ENCODE measurements around the gene DDX17. TPM values are rescaled to one million over a fixed set of nuclear protein-coding genes. Genes with fewer than 3 reads are reported as not detected.

Gene DDX17
- total RNA-seq, 2 experiments from 2014 or later: 353 to 358 TPM

DNA sequence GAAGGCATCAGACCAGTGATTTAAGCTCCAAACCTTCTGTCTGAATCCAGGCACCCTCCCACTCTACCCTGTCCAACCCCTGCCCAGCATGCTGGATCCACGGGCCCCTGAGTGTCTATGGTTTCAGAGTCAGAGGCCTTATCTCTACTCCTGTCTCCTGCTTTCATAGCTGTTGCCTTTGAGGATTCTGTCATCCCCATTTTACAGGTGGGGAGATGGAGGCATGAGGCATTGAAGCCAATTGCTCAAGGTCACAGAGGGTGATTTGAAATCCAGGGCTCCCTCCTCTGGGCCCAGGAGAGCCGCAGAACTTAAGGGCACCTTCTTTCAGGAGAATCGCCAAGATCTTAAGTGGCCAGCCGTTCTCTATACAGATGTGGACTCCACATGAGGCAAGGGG is 54.2 kb downstream of the DDX17 start:
- ChIA-PET POLR2A (no interaction called here), CTCF (no interaction called here)
- intact Hi-C loops (cut with micrococcal nuclease): no loop called here
- H3K9me3 Mint-ChIP-seq: no peaks in the 10 kb centered on the region
- no peak overlapping the region for H3K4me3 Mint-ChIP-seq
- no peak overlapping the region for H3K27ac Mint-ChIP-seq
- H3K36me3 Mint-ChIP-seq: no peaks in the 10 kb centered on the region
- H3K27me3 Mint-ChIP-seq: peaks cover 47% of the 10 kb centered on the region
- H3K4me1 Mint-ChIP-seq (ENCODE audit: low read depth): peaks cover 9% of the 10 kb centered on the region
- DNase-seq: no peak

DNA sequence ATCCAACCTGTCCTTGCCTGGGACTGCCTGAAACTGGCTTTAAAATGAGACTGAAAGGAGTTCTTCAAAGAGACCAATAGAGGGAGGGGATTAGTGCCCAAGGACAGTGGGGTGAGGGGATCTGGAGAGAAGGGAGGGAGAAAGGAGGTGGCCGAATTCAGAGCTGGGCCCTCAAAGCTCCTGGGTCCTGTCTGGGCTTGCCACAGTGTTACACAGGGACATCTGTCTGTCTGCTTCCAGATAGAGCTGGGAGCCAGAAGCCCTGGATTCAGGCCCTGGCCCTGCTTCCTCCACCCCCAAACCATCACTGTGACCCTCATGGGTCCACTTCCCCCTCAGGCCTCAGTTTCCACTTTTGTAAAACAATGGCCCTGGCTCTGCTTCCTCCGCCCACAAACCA is 54.7 kb downstream of the DDX17 start:
- no peaks in the 10 kb centered on the region for H3K9me3 Mint-ChIP-seq

DNA sequence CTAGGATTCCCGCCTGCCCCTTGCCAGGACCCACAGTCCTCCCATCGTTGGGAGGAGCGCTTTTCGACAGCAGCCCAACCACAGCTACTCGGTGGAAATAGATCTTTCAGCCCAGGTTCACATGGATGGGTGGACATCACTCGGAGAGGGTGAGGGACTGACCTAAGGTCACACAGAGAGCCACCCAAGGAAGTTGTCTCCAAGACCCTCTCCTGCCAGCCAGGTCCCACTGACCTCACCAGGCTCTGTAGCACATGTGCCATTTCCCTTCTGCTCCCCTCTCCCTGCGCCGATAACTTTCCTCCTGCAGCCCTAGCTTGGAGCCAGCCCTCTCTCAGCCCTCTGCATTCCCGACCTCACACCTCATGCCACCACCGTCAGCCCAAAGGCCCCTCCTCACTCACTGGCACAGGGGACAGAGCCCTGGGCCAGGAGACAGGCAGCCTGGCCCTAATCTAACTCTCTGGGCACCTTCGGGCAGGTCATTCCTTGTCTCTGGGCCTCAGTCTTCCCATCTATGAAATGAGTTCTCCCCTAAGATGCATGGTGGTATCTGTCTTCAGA is 55.8 kb downstream of the DDX17 start:
- POLR2A ChIA-PET: no interaction called here
- Mint-ChIP-seq H3K27ac (no peak overlapping the region), H3K36me3 (no peaks in the 10 kb centered on the region), H3K4me1 (ENCODE audit: low read depth) (peaks cover 4% of the 10 kb centered on the region), H3K4me3 (no peak overlapping the region), H3K9me3 (no peaks in the 10 kb centered on the region), H3K27me3 (peaks cover 41% of the 10 kb centered on the region)
- intact Hi-C loops (cut with micrococcal nuclease): no loop called here
- no peak for DNase-seq
- CTCF ChIA-PET: no interaction called here

More for the DNA sequence above, 54.7 kb downstream of the DDX17 start:
- intact Hi-C loops (cut with micrococcal nuclease): no loop called here
- Mint-ChIP-seq H3K27me3 (peaks cover 42% of the 10 kb centered on the region), H3K27ac (no peak overlapping the region), H3K36me3 (no peaks in the 10 kb centered on the region), H3K4me3 (no peak overlapping the region), H3K4me1 (ENCODE audit: low read depth) (peaks cover 6% of the 10 kb centered on the region)
- ChIA-PET CTCF (no interaction called here), POLR2A (no interaction called here)
- no peak for DNase-seq

DNA sequence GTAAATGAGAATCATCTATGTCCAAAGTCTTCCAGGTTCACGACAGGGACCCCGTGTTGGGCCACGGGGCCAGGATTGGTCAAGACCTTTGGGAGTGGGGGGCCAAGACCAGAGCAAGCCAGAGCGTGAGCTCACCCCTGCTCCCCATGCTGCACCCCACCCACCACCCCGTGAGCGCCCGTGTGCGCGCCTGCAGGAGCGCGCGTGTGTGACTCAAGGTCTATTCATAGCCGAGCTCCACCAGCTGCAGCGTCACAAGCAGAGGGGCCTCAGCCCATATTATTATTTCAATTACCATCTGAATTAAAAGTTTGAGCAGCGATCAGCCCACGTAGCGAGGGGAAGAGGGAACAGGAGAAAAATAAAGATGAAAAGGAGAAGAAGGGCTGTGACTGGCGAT is 56.3 kb downstream of the DDX17 start:
- Mint-ChIP-seq H3K27ac (no peak overlapping the region), H3K27me3 (peaks cover 41% of the 10 kb centered on the region), H3K4me1 (ENCODE audit: low read depth) (peaks cover 4% of the 10 kb centered on the region), H3K36me3 (no peaks in the 10 kb centered on the region), H3K9me3 (no peaks in the 10 kb centered on the region), H3K4me3 (no peak overlapping the region)
- no peak for DNase-seq
- intact Hi-C loops (cut with micrococcal nuclease): no loop called here
- ChIA-PET POLR2A (no interaction called here), CTCF (no interaction called here)

DNA sequence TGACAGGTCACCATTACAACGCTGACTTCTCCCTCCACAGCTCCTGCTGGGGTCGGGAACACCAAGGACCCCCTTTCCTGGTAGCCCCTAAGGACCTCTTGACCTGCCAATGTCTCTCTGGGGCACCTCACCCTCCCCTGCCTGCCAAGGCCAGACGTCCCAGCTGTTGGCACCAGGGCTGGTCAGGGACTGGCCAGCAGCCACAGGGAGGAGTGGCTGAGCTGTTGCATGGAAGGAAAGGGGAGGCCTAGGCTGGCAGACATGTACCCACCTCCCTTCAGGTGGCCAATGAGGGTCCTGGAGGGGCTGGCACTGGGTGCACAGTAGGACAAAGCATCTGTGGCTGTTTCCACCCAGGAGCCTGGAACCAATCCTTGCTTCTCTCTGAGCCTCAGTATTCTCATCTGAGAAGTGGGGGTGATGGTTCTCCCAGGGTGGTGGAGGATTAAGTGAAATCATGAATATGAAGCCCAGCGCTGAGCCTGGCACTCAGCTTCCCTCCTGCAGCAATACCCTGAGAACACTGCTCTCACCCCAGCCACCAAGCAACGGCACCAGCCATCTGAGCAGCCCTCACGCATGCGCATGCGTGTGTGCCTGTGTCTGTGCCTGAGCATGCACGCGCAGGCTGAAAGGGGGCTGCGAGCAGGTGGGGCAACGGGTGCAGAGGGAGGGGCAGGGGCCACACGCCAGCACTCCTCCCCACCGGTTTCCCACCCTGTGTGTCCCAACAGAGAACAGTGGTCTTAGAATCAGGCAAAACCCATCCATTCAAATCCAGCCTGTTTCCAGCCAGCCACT is 57.0 kb downstream of the DDX17 start:
- DNase-seq: no peak
- H3K9me3 Mint-ChIP-seq: no peaks in the 10 kb centered on the region
- ChIA-PET CTCF (no interaction called here), POLR2A (no interaction called here)
- H3K4me1 Mint-ChIP-seq (ENCODE audit: low read depth): no peaks in the 10 kb centered on the region
- peaks cover 37% of the 10 kb centered on the region for H3K27me3 Mint-ChIP-seq
- H3K36me3 Mint-ChIP-seq: no peaks in the 10 kb centered on the region
- no peak overlapping the region for H3K27ac Mint-ChIP-seq
- no peak overlapping the region for H3K4me3 Mint-ChIP-seq
- intact Hi-C loops (cut with micrococcal nuclease): no loop called here

DNA sequence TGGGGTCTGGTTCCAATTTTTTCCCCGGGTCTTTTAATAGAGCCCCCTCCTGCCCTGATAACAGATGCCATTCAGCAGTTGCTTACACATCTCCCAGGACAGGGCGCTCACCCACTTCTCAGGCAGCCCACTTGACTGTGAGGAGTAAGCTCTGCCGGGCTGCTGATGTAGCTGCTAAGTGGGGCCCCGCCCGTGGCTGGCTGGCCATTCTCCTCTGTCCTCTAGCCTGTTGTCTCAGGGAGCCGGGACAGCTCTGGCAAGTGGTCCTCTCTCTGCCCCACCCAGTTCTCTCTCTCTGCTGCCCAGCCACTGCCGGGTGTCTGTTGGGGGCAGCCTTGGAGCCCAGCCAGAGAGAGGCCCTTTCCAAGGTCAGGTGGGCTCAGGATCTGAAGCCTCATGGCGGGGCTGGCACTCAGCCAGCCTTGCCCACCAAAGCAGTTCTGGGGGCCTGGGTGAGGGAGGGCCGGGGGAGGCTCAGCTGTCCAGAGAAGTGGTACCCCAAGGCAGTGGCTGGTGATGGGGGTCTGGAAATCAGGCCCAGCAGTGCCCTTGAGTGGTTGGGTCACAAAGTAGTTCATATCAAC is 60.0 kb downstream of the DDX17 start:
- H3K27me3 Mint-ChIP-seq: peaks cover 13% of the 10 kb centered on the region
- no peaks in the 10 kb centered on the region for H3K4me1 Mint-ChIP-seq (ENCODE audit: low read depth)
- no peaks in the 10 kb centered on the region for H3K36me3 Mint-ChIP-seq
- no peak overlapping the region for H3K27ac Mint-ChIP-seq
- ChIA-PET CTCF (interaction anchor here (0.7 kb wide), 1 partner anchor 11 kb away, joined by 3 read pairs; no protein-coding TSS in a partner anchor), POLR2A (no interaction called here)
- no peaks in the 10 kb centered on the region for H3K9me3 Mint-ChIP-seq
- no peak overlapping the region for H3K4me3 Mint-ChIP-seq
- intact Hi-C loops (cut with micrococcal nuclease): no loop called here
- DNase-seq: no peak

DNA sequence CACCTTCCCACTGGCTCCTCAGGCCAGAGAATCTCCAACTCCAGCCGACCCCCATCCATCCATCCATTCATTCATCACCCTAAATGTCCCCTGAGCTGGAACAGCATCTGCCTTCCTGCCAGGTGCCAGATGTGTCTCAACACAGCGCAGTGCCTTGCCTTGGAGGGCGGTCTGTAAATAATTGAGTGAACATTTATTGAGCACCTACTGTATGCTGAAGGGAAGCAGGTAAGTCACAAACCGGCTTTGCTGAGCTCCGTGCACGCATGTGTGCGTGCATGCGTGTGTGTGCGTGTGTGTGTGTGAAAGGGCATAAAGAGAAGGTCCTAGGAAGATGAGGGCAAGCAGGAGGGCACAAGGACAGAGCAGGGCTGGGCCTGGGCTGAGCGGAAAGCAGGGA is 61.3 kb downstream of the DDX17 start:
- Mint-ChIP-seq H3K27me3 (peaks cover 3% of the 10 kb centered on the region), H3K4me1 (ENCODE audit: low read depth) (no peaks in the 10 kb centered on the region), H3K27ac (no peak overlapping the region), H3K4me3 (no peak overlapping the region), H3K36me3 (no peaks in the 10 kb centered on the region), H3K9me3 (no peaks in the 10 kb centered on the region)
- ChIA-PET POLR2A (no interaction called here), CTCF (no interaction called here)
- intact Hi-C loops (cut with micrococcal nuclease): no loop called here
- DNase-seq: no peak

DNA sequence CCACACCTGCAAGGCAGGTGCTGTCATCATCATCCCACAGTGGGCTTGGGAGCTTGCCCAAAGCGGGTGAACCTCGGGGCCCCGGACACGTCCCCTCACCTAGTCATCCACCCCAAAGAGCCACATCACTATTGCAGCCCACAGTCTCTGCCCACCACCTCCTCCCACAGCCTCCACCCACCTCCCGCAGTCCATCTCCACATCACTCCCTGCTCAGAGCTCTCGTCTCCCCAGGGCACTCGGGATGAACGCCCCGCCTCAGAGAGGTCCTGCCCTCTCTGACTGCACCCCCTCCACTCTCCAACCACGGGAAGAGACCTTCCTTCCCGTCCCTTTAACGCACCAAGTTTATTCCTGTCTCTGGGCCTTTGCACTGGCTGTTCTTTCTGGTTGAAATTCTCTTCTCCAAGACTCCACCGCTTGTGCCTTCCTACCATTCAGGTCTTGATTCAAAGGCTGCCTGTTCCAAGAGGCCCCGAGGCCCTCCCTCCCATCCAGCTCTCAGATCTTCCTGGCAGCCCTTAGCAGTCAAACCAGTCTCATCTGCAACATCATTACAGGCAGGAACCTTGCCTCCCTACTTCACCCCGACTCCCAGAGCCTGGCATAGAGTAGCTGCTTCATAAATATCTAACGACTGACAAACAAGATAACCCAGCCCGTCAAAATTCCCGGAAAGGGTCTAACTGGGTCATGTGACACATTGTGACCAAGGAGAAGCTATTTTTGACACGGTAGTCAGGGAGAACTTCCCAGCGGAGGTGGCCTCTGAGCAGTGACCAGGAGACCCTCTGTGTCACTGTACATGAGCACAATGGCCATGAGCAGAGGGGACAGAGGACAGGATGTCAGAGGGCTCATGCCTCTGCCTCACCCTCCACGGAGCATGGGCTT is 62.2 kb downstream of the DDX17 start:
- H3K36me3 Mint-ChIP-seq: no peaks in the 10 kb centered on the region
- ChIA-PET CTCF (no interaction called here), POLR2A (interaction anchor here (0.5 kb wide), 1 partner anchor 163 kb away, joined by 3 read pairs; no protein-coding TSS in a partner anchor)
- peaks cover 2% of the 10 kb centered on the region for H3K27me3 Mint-ChIP-seq
- intact Hi-C loops (cut with micrococcal nuclease): no loop called here
- no peak overlapping the region for H3K27ac Mint-ChIP-seq
- no peak for DNase-seq
- H3K4me1 Mint-ChIP-seq (ENCODE audit: low read depth): no peaks in the 10 kb centered on the region
- H3K4me3 Mint-ChIP-seq: no peak overlapping the region
- no peaks in the 10 kb centered on the region for H3K9me3 Mint-ChIP-seq

DNA sequence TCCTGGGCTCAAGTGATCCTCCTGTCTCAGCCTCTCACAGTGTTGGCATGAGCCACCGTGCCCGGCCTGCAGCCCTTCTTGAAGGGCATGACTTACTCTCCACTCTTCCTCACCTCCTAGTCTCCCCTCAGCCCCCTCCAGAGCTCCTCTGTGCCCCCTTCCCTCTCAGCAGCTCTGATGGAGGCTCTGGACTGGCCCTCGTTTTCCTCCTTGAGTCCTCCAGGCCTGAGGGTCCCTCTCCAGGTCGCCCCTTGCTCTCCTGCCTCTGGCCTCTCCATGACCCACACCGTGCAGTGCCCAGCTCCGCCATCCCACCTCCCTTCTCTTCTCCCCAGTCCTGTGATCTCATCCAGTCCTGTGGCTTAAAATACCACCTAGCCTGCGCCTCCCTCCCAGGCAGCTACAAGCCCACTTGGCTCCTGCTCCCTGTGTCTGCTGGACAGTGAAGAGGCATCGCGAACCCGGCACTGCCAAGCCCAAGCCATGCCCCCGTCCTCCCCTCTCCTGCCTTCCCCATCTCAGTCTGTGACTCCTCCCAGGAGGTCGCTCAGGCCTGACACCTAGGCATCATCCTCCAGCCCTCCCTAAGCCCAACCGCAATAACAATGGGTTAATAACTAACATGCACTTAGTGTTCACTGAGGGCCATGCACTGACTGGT is 63.0 kb downstream of the DDX17 start:
- Mint-ChIP-seq H3K36me3 (no peaks in the 10 kb centered on the region), H3K27ac (no peak overlapping the region), H3K4me3 (no peak overlapping the region), H3K9me3 (no peaks in the 10 kb centered on the region), H3K27me3 (peaks cover 2% of the 10 kb centered on the region), H3K4me1 (ENCODE audit: low read depth) (no peaks in the 10 kb centered on the region)
- CTCF ChIA-PET: no interaction called here
- DNase-seq: no peak
- POLR2A ChIA-PET: interaction anchor here (0.5 kb wide), 1 partner anchor 164 kb away, joined by 3 read pairs; no protein-coding TSS in a partner anchor
- intact Hi-C loops (cut with micrococcal nuclease): no loop called here

DNA sequence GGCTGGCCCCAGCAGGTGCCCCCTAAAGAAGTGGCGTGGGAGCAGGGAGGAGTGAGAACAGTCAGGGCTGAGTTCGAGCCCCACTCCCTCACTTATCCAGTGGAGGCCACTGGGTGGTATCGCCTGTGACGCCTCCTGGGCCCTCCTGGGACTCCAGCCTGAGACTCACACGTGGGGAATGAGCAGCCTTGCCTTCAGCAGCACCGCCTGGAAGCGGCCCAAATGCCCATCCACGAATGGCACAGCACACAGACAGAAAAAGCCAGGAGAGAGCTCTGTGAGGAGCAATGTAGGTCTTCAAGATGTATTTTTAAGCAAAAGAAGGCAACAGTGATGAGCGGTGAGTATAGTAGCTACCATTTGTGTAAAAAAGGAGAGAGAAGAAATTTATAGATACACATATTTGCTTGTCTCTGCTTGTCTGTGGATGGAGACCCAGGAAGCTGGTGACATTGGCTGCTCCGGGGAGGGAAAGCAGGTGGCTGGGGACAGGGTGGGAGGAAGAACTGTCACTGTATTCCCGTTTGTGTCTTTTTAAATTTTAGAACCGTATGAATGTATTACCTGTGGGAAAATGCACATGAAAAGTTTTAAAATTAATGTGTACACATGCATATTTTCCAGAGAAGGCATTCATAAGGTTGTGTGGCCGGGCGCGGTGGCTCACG is 64.4 kb downstream of the DDX17 start:
- POLR2A ChIA-PET: no interaction called here

DNA sequence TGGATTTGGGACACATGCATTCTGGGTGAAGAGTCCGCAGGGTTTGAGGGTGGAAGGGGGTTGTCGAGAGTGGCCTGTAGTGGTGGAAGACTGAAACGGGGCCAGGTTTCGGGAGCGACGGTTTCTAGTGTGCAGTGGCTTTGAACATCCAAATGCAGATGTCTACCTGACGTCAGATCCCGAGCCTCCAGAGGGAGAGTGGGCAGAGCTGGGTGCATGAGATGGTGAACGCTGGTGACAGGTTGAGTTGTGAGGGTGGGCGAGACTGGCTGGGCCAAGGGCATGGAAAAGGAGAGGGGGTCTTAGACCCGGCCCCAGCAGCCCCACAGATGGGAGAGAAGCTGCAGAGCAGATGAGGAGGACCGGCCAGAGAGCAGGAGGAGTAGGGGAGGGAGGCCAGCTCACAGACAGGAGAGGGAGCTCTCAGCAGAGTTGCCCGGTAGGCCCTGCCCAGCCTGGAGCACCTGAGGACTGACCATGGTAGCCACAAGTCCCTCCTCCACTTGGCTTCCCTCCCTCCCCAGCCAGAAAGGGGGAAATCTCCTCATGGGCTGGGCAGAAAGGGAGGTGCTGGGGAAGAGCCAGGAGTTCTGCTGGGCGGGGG is 65.3 kb downstream of the DDX17 start:
- Mint-ChIP-seq H3K4me1 (ENCODE audit: low read depth) (no peaks in the 10 kb centered on the region), H3K36me3 (no peaks in the 10 kb centered on the region), H3K27me3 (peaks cover 2% of the 10 kb centered on the region), H3K4me3 (no peak overlapping the region), H3K9me3 (no peaks in the 10 kb centered on the region), H3K27ac (no peak overlapping the region)
- DNase-seq: no peak
- CTCF ChIA-PET: no interaction called here
- intact Hi-C loops (cut with micrococcal nuclease): no loop called here
- POLR2A ChIA-PET: no interaction called here

More for the DNA sequence above, 64.4 kb downstream of the DDX17 start:
- no peak overlapping the region for H3K27ac Mint-ChIP-seq
- H3K4me1 Mint-ChIP-seq (ENCODE audit: low read depth): no peaks in the 10 kb centered on the region
- CTCF ChIA-PET: no interaction called here
- H3K9me3 Mint-ChIP-seq: no peaks in the 10 kb centered on the region
- no peak for DNase-seq
- H3K4me3 Mint-ChIP-seq: no peak overlapping the region
- intact Hi-C loops (cut with micrococcal nuclease): no loop called here
- H3K27me3 Mint-ChIP-seq: peaks cover 2% of the 10 kb centered on the region
- H3K36me3 Mint-ChIP-seq: no peaks in the 10 kb centered on the region

All from activated CD4-positive, alpha-beta memory T cell treated with anti-CD3 and anti-CD28 coated beads for 36 hours (primary cell).